HG03097 (cell line): Measurements from ENCODE around the gene SCRN2.
A peak's percentile ranks its signal among the peaks of the same experiment; 100 is the strongest.

Experiments used
- ATAC-seq: cut with Tn5 transposase; IDR thresholded peaks from one replicate; pipeline ENCODE4 v1.9.1; 2021; ENCODE audit not compliant: unreplicated experiment, low FRiP score

SCRN2 gene

GRCh38 chr17:47840742-47841487, at the start of gene SCRN2:
SCRN2 (minus strand) TSS chr17:47841273; CDS start chr17:47840843, 430 bp downstream.
- ATAC-seq: peak; percentile 65

GRCh38 chr17:47889734-47890529, 48.9 kb upstream of the SCRN2 start:
- ATAC-seq: no peak

GRCh38 chr17:47888293-47888692, 47.2 kb upstream of the SCRN2 start:
- ATAC-seq: no peak

GRCh38 chr17:47884905-47885730, 44.0 kb upstream of the SCRN2 start:
- ATAC-seq: no peak

- no peak for ATAC-seq
Measured at GRCh38 chr17:47884427-47884740, 43.3 kb upstream of the SCRN2 start.

GRCh38 chr17:47883589-47884426, 42.7 kb upstream of the SCRN2 start:
- no peak for ATAC-seq

- ATAC-seq: no peak
Measured at GRCh38 chr17:47882695-47883588, 41.9 kb upstream of the SCRN2 start.

- no peak for ATAC-seq
Measured at GRCh38 chr17:47882247-47882646, 41.2 kb upstream of the SCRN2 start.

- ATAC-seq: no peak
Measured at GRCh38 chr17:47879776-47880454, 38.8 kb upstream of the SCRN2 start.

- ATAC-seq: no peak
Measured at GRCh38 chr17:47879028-47879585, 38.0 kb upstream of the SCRN2 start.

GRCh38 chr17:47878203-47879027, 37.3 kb upstream of the SCRN2 start:
- no peak for ATAC-seq

- no peak for ATAC-seq
Measured at GRCh38 chr17:47877368-47878034, 36.4 kb upstream of the SCRN2 start.

GRCh38 chr17:47875011-47875985, 34.2 kb upstream of the SCRN2 start:
- no peak for ATAC-seq

- ATAC-seq: no peak
Measured at GRCh38 chr17:47873200-47874090, 32.4 kb upstream of the SCRN2 start.

GRCh38 chr17:47872651-47873161, 31.6 kb upstream of the SCRN2 start:
- no peak for ATAC-seq
